GM21526 (cell line): ENCODE measurements around the gene SPRR2F.
"Not testable (repeated sequence)": the region's sequence is repeated elsewhere in the genome, so short reads cannot be mapped to it uniquely, and the experiment has no call there.

ENCODE experiments used
- ATAC-seq: cut with Tn5 transposase; IDR thresholded peaks from one replicate; pipeline ENCODE4 v1.9.1; 2021; ENCODE audit warnings: moderate library complexity; ENCODE audit not compliant: unreplicated experiment, low FRiP score

The SPRR2F gene

GRCh38 chr1:153113416-153113815, at the start of gene SPRR2F:
SPRR2F (minus strand) TSS chr1:153113516; CDS start chr1:153112733, 783 bp downstream.
- no peak for ATAC-seq

- ATAC-seq = no peak
Measured at GRCh38 chr1:153155541-153155940, 42.2 kb upstream of the SPRR2F start.

- no peak for ATAC-seq
Measured at GRCh38 chr1:153152481-153152880, 39.2 kb upstream of the SPRR2F start.

GRCh38 chr1:153150846-153151245, 37.5 kb upstream of the SPRR2F start, which contains the start of gene SPRR2G:
SPRR2G (minus strand) TSS chr1:153150890; CDS start chr1:153150110, 780 bp downstream.
- no peak for ATAC-seq

GRCh38 chr1:153141377-153141776, 28.1 kb upstream of the SPRR2F start:
- ATAC-seq = no peak

- no peak for ATAC-seq
Measured at GRCh38 chr1:153140484-153140883, 27.2 kb upstream of the SPRR2F start.

GRCh38 chr1:153133743-153134142, 20.4 kb upstream of the SPRR2F start:
- no peak for ATAC-seq

- no peak for ATAC-seq
Measured at GRCh38 chr1:153133267-153133666, 20.0 kb upstream of the SPRR2F start.

- ATAC-seq = not testable (repeated sequence)
Measured at GRCh38 chr1:153128688-153129087, 15.4 kb upstream of the SPRR2F start.

GRCh38 chr1:153127296-153127695, 14.0 kb upstream of the SPRR2F start:
- ATAC-seq = no peak

GRCh38 chr1:153125536-153125935, 12.2 kb upstream of the SPRR2F start:
- ATAC-seq = no peak

- not testable (repeated sequence) for ATAC-seq
Measured at GRCh38 chr1:153123793-153124192, 10.5 kb upstream of the SPRR2F start.

GRCh38 chr1:153122831-153123421, 9.6 kb upstream of the SPRR2F start:
- no peak for ATAC-seq

GRCh38 chr1:153120945-153121344, 7.6 kb upstream of the SPRR2F start:
- no peak for ATAC-seq

GRCh38 chr1:153119491-153119971, 6.2 kb upstream of the SPRR2F start:
- no peak for ATAC-seq

GRCh38 chr1:153115264-153115663, 1.9 kb upstream of the SPRR2F start:
- not testable (repeated sequence) for ATAC-seq

- ATAC-seq = not testable (repeated sequence)
Measured at GRCh38 chr1:153112454-153112853, 862 bp downstream of the SPRR2F start.

GRCh38 chr1:153100245-153100644, 13.1 kb downstream of the SPRR2F start:
- ATAC-seq = no peak

GRCh38 chr1:153099461-153100045, 13.8 kb downstream of the SPRR2F start:
- ATAC-seq = no peak

GRCh38 chr1:153095764-153096163, 17.6 kb downstream of the SPRR2F start:
- no peak for ATAC-seq

- no peak for ATAC-seq
Measured at GRCh38 chr1:153094426-153094825, 18.9 kb downstream of the SPRR2F start, which contains the start of gene SPRR2E. SPRR2E (minus strand) TSS chr1:153094526; CDS start chr1:153093751, 775 bp downstream.

GRCh38 chr1:153087652-153088051, 25.7 kb downstream of the SPRR2F start:
- ATAC-seq = no peak
